Endodermal cell (in vitro differentiated cells): Measurements from ENCODE around the gene ZFAND3. TPM values are rescaled to one million over a fixed set of nuclear protein-coding genes. Genes with fewer than 3 reads are reported as not detected.

Experiments used
- DNase-seq: peaks from one replicate; pipeline ENCODE4 v3.0.0-alpha.2; 2017
- H3K27ac ChIP-seq: 2 replicates; pipeline ENCODE4 v1.5.1; 2013; ENCODE audit warnings: mild to moderate bottlenecking, low read depth, low read length, moderate library complexity
- H3K27me3 ChIP-seq: 2 replicates; pipeline ENCODE4 v1.6.1; 2013; ENCODE audit warnings: mild to moderate bottlenecking, low read length, moderate library complexity; ENCODE audit not compliant: insufficient read depth, control insufficient read depth, poor library complexity, severe bottlenecking
- H3K36me3 ChIP-seq: 2 replicates; pipeline ENCODE4 v1.7.0; 2013; ENCODE audit warnings: mild to moderate bottlenecking, low read length, moderate library complexity; ENCODE audit not compliant: control insufficient read depth, insufficient read depth
- H3K4me1 ChIP-seq: one replicate; pipeline ENCODE4 v1.7.0; 2013; ENCODE audit warnings: low read length; ENCODE audit not compliant: control insufficient read depth, insufficient read depth
- H3K4me3 ChIP-seq: 2 replicates; pipeline ENCODE4 v1.5.1; 2013; ENCODE audit warnings: mild to moderate bottlenecking, low read length, moderate library complexity
- H3K9ac ChIP-seq: 2 replicates; pipeline ENCODE4 v1.6.1; 2013; ENCODE audit warnings: mild to moderate bottlenecking, low read length, moderate library complexity; ENCODE audit not compliant: poor library complexity, severe bottlenecking; ENCODE audit errors: extremely low read depth
- H3K9me3 ChIP-seq: 2 replicates; pipeline ENCODE4 v1.6.1; 2013; ENCODE audit warnings: mild to moderate bottlenecking, low read length, moderate library complexity; ENCODE audit not compliant: control insufficient read depth
- H3K27ac Mint-ChIP-seq: 2 replicates; pipeline ENCODE4 v1.8.0; 2020; ENCODE audit warnings: mixed read lengths
- H3K27me3 Mint-ChIP-seq: 2 replicates; pipeline ENCODE4 v1.8.0; 2021; ENCODE audit warnings: mild to moderate bottlenecking, mixed read lengths; ENCODE audit not compliant: insufficient read depth
- H3K36me3 Mint-ChIP-seq: 2 replicates; pipeline ENCODE4 v1.8.0; 2020; ENCODE audit warnings: low read depth, mixed read lengths
- H3K4me1 Mint-ChIP-seq: 2 replicates; pipeline ENCODE4 v1.8.0; 2020; ENCODE audit warnings: mixed read lengths
- H3K4me3 Mint-ChIP-seq: 2 replicates; pipeline ENCODE4 v1.8.0; 2020; ENCODE audit warnings: mild to moderate bottlenecking, moderate library complexity, mixed read lengths
- H3K9me3 Mint-ChIP-seq: 2 replicates; pipeline ENCODE4 v1.8.0; 2020; ENCODE audit warnings: mild to moderate bottlenecking, mixed read lengths
- WGBS, 2 experiments: methylation state at CpG; one replicate each; pipeline versions ENCODE4 v1.1.5 to v1.1.7; 2013; ENCODE audit warnings: missing lambda C conversion rate in 2 of 2, mixed read lengths in 1 of 2; ENCODE audit not compliant: insufficient coverage in 1 of 2, insufficient read length in 1 of 2; 5-methylcytosine and 5-hydroxymethylcytosine counted together
- total RNA-seq, 2 donors: library from RNA; stranded (reverse); fragmentation: NEBNext Ultra II Directional in 1 of 2; extraction: Animal tissue kit (Norgen Biotek cat#: 25700) in 1 of 2; gene quantifications; 2 replicates in 1 of 2; 3 replicates in 1 of 2; pipeline ENCODE4 v1.2.1, GENCODE V29; 2021
- TF ChIP-seq, protein P1 (sequence below): fragments of 200-600 bp; sonication (generic); conservative IDR thresholded peaks from 2 replicates; pipeline ENCODE4 v1.5.0; 2021; ENCODE audit warnings: antibody characterized with exemption, mild to moderate bottlenecking

Gene ZFAND3
- total RNA-seq, 2 donors from 2014 or later, result 67.1 to 86.2 TPM

DNA sequence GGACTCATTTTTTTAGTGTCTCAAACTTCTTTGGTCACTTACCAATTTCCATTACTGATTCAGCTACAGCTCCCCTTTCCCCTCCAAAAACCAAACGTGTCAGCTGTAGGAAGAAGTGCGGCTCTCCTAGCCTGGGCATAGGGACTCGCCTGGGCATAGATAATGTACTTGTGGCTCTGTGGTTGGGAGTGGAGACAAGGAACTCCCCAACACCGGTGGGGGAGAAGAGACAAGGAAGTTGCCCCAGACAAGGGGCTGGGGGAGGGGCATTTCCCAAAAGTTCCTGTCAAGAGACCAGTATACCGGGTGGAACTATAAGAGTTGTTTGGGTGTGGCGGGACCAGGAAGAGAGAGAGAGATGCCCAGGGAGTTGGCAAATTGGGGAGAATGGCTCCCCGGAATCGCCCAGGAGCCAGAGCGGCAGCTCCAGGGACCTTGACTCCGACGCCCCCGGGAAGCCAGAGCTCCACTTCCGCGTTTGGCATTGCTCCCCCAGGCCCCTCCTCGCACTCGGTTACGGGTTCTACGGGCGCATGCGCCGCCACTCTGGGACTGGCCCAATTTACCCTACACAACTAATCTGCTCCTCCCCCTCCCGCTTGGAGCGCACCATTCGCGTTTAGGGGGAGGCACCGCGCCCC lies 871 bp upstream of the ZFAND3 start:
- TF ChIP-seq, protein P1, sequence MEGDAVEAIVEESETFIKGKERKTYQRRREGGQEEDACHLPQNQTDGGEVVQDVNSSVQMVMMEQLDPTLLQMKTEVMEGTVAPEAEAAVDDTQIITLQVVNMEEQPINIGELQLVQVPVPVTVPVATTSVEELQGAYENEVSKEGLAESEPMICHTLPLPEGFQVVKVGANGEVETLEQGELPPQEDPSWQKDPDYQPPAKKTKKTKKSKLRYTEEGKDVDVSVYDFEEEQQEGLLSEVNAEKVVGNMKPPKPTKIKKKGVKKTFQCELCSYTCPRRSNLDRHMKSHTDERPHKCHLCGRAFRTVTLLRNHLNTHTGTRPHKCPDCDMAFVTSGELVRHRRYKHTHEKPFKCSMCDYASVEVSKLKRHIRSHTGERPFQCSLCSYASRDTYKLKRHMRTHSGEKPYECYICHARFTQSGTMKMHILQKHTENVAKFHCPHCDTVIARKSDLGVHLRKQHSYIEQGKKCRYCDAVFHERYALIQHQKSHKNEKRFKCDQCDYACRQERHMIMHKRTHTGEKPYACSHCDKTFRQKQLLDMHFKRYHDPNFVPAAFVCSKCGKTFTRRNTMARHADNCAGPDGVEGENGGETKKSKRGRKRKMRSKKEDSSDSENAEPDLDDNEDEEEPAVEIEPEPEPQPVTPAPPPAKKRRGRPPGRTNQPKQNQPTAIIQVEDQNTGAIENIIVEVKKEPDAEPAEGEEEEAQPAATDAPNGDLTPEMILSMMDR, result no peak
- 0 to 2% methylated on average over 10 to 27 of the region's 27 CpGs for WGBS, 2 experiments
- H3K9me3 ChIP-seq, result no peaks in the 10 kb centered on the region
- peak overlapping the region; percentile 99 for H3K27ac ChIP-seq
- Mint-ChIP-seq H3K9me3 (no peaks in the 10 kb centered on the region), H3K4me3 (peak overlapping the region; percentile 98), H3K4me1 (peaks cover 39% of the 10 kb centered on the region), H3K27ac (peak overlapping the region; percentile 99), H3K36me3 (no peaks in the 10 kb centered on the region), H3K27me3 (peaks cover 25% of the 10 kb centered on the region)
- no peaks in the 10 kb centered on the region for H3K27me3 ChIP-seq
- peak; percentile 96 for DNase-seq
- H3K9ac ChIP-seq, result peak overlapping the region; percentile 89
- peak overlapping the region; percentile 96 for H3K4me3 ChIP-seq
- peaks cover 10% of the 10 kb centered on the region for H3K4me1 ChIP-seq
- H3K36me3 ChIP-seq, result no peaks in the 10 kb centered on the region

- Histone ChIP-seq H3K9me3 (no peaks in the 10 kb centered on the region), H3K27ac (peak overlapping the region; percentile 99), H3K9ac (peak overlapping the region; percentile 62), H3K27me3 (no peaks in the 10 kb centered on the region), H3K4me3 (peak overlapping the region; percentile 98), H3K4me1 (peaks cover 10% of the 10 kb centered on the region), H3K36me3 (no peaks in the 10 kb centered on the region)
- Mint-ChIP-seq H3K9me3 (no peaks in the 10 kb centered on the region), H3K27ac (peak overlapping the region; percentile 99), H3K27me3 (peaks cover 23% of the 10 kb centered on the region), H3K36me3 (no peaks in the 10 kb centered on the region), H3K4me1 (peaks cover 44% of the 10 kb centered on the region), H3K4me3 (peak overlapping the region; percentile 98)
- peak; percentile 70 for DNase-seq
- TF ChIP-seq, protein P1, result no peak
- 0% methylated on average over 4 to 68 of the region's 71 CpGs for WGBS, 2 experiments
Observed at GRCh38 chr6:37819802-37820717, 533 bp downstream of the ZFAND3 start.

GRCh38 chr6:37820718-37821079 lies 1.2 kb downstream of the ZFAND3 start:
- no peak for DNase-seq
- Mint-ChIP-seq H3K4me3 (peak overlapping the region; percentile 98), H3K9me3 (no peaks in the 10 kb centered on the region), H3K36me3 (no peaks in the 10 kb centered on the region), H3K27ac (peak overlapping the region; percentile 83), H3K4me1 (peaks cover 46% of the 10 kb centered on the region), H3K27me3 (peaks cover 19% of the 10 kb centered on the region)
- peak overlapping the region; percentile 26 for H3K27ac ChIP-seq
- peak overlapping the region; percentile 98 for H3K4me3 ChIP-seq
- H3K27me3 ChIP-seq, result no peaks in the 10 kb centered on the region
- H3K9ac ChIP-seq, result peak overlapping the region; percentile 62
- no peaks in the 10 kb centered on the region for H3K36me3 ChIP-seq
- WGBS, 2 experiments, result 20 to 50% methylated on average over 1 to 2 of the region's 3 CpGs
- peaks cover 10% of the 10 kb centered on the region for H3K4me1 ChIP-seq
- H3K9me3 ChIP-seq, result no peaks in the 10 kb centered on the region
- TF ChIP-seq, protein P1, result no peak
